GM12864 (cell line): ENCODE measurements around the gene DAPK3.
"Not testable (repeated sequence)": the region's sequence is repeated elsewhere in the genome, so short reads cannot be mapped to it uniquely, and the experiment has no call there.

ENCODE experiments used
- DNase-seq: peaks from one replicate; pipeline ENCODE4 v3.0.0-alpha.2; 2011; ENCODE audit warnings: low read depth
- H3K4me3 ChIP-seq: 2 replicates; pipeline ENCODE4 v1.5.1; 2011; ENCODE audit warnings: mild to moderate bottlenecking, low read depth, low read length, control low read depth
- CTCF ChIP-seq: IDR thresholded peaks from 2 replicates; pipeline ENCODE4 v1.5.1; 2011; ENCODE audit warnings: low read depth, mild to moderate bottlenecking, moderate library complexity, low read length, control low read depth, inconsistent platforms; ENCODE audit errors: missing control alignments

The DAPK3 gene

GRCh38 chr19:3964256-3965194 lies 6.4 kb downstream of the DAPK3 start:
- DNase-seq, result no peak
- TF ChIP-seq CTCF, result no peak
- H3K4me3 ChIP-seq, result no peak overlapping the region

DNA sequence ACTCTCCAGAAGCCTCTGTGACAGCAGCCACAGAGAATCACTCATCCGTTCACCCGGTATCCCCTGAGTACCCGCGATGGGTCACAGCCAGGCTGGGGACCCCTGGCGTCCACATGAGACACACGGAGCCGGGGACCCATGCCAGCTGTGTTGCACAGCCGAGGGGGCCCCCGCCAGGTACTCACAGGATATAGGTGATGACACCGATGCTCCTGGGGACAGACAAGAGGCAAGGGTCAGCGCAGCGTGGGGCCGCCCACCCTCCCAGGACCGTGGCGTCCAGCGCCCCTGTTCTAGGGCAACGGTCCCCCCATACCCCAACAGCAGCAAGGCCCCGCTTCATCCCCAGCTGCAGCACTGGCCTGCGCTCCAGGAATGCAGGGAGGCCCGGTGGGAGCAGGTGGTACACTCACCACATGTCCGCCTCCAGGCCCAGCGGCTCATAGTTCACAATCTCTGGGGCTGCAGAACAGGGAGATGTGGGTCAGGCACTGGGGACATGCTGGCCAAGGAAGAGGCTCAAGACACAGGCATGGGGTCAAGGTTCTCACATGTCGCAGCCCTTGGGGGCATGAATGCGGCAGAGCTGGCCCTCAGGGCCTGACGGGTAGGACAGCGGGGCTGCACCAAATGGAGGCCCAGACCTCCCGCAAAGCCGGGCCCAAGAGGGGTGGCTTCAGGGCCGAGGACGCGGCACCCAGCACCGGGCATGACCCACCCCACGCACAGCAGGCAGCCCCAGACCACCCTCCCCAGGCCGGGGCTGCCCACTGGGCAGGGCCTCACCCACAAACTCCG lies 7.2 kb downstream of the DAPK3 start:
- TF ChIP-seq CTCF, result no peak
- DNase-seq, result no peak
- H3K4me3 ChIP-seq, result no peak overlapping the region

GRCh38 chr19:3961007-3961406 lies 9.9 kb downstream of the DAPK3 start:
- no peak overlapping the region for H3K4me3 ChIP-seq
- no peak for DNase-seq
- TF ChIP-seq CTCF, result no peak

DNA sequence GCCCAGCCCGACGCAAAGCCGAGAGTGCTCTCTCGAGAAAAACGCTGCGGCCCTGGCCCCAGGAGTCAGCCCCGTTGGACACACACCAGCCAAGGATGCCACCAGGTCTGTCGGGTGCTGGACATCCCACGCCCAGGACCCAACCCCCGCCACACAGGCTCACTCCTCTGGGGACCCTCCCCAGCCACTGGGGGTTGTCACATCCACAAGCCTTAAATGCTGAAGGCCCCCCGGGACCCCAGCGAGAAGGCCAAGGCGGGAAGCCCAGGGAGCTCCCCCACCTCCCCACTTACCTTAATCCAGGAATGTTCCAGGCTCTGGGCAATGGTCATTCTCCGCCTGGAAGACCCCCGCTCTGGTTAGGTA lies 11.2 kb downstream of the DAPK3 start:
- H3K4me3 ChIP-seq, result no peak overlapping the region
- no peak for TF ChIP-seq CTCF
- DNase-seq, result no peak

DNA sequence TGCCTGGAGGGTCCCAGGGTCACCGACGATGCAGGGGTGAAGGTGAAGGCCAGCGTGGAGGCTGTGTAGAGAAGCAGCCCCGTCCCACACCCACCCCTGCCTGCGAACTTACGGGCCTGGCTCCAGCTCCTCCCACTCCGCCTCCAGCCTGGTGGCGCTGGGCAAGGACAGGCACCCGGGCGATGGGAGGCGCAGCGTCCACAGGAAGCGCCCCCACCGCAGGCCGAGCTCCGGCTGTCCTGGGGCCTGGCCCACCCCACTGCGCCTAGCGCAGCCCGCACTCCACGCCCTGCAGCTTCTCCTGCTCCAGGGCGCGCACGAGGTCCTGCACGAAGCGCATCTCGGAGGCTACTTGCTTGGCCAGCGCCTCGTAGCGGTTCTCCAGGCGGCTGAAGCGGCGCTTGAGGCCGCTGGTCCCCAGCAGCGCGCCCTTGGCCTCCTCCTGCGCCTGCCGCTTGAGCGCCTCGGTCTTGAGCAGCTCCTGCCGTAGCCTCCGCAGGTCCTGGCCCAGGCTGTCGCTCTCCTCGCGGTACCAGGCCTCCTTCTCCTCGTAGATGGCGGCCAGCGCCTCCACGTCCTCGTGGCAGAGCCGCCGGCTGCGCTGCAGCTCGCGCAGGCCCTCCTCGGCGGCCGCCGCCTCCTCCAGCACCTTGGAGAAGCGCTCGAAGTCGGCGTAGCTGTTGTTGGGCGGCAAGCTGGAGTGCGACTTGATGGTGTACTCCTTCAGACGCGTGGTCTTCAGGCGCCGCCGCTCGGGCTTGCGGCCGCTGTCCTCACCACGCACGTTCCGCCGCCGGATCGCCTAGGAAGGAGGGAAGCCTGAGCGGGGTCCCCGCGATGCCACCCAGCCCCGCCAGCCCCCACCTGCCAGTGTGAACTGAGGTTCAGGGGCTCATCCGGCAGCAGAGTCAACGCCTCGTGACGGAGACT lies 11.8 kb downstream of the DAPK3 start:
- TF ChIP-seq CTCF, result no peak
- no peak overlapping the region for H3K4me3 ChIP-seq
- DNase-seq, result no peak

DNA sequence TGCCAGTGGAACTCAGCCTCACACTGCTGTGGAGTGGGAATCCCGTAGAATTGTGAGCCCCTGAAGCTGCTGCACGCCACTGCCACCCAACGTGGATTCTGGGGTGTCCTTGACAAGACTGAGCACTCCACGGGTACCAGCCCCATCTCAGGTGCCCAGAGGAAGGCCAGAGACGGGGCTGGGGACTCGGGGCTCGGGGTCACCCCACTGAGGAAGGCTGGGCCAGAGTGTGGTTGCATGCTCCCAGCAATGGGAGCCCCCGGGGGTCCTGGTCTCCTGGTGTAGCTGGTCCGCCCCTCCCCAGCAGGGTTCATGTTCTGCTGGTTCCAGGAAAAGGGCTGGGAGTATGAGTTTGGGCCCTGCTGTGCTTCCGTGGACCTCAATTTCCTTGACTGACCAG lies 15.2 kb downstream of the DAPK3 start:
- H3K4me3 ChIP-seq, result no peak overlapping the region
- no peak for DNase-seq
- TF ChIP-seq CTCF, result no peak

- H3K4me3 ChIP-seq, DNase-seq: not testable (repeated sequence)
Observed at GRCh38 chr19:3955276-3955675, 15.6 kb downstream of the DAPK3 start.
